Endothelial cell of umbilical vein (primary cell): ENCODE data around the gene HECTD3.

Experiments
- POLR2A ChIP-seq: IDR thresholded peaks from 2 replicates; pipeline ENCODE4 v1.6.1; 2012; ENCODE audit warnings: low read depth, mild to moderate bottlenecking, control low read depth, low read length
- POLR2AphosphoS5 ChIP-seq: IDR thresholded peaks from 2 replicates; pipeline ENCODE4 v1.6.1; 2012; ENCODE audit warnings: low read depth, mild to moderate bottlenecking, control low read depth, low read length, moderate library complexity; ENCODE audit not compliant: insufficient read depth
- TF ChIP-seq, protein P1 (sequence below), 2 donors: IDR thresholded peaks; 1 replicate in 1 of 2; 2 replicates in 1 of 2; pipeline ENCODE4 v1.5.1; 2011; ENCODE audit warnings: low read length in 2 of 2, mild to moderate bottlenecking in 2 of 2, moderate library complexity in 2 of 2, control low read depth in 1 of 2, inconsistent platforms in 1 of 2, low read depth in 1 of 2; ENCODE audit not compliant: insufficient read depth in 1 of 2; ENCODE audit errors: extremely low read depth in 1 of 2

DNA sequence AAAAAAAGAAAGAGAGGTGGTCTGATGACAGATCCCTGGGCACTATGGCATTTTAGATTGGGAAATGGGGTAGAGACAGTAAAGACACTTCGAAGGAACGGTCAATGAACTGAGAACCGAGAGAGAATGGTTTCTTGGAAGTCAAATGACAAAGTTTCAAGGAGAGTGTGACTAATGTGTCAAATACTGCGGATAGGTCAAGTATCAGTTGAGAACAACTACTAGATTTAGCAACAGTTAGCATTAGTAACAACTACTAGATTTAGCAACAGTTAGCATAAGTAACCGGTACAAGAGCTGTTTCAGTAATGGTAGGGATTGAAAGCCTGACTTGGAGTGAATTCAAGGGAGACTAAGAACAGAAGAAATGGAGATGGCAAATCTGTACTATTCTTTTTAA is 35.9 kb upstream of the HECTD3 start:
- TF ChIP-seq POLR2A (no peak), POLR2AphosphoS5 (no peak)
- TF ChIP-seq, protein P1, sequence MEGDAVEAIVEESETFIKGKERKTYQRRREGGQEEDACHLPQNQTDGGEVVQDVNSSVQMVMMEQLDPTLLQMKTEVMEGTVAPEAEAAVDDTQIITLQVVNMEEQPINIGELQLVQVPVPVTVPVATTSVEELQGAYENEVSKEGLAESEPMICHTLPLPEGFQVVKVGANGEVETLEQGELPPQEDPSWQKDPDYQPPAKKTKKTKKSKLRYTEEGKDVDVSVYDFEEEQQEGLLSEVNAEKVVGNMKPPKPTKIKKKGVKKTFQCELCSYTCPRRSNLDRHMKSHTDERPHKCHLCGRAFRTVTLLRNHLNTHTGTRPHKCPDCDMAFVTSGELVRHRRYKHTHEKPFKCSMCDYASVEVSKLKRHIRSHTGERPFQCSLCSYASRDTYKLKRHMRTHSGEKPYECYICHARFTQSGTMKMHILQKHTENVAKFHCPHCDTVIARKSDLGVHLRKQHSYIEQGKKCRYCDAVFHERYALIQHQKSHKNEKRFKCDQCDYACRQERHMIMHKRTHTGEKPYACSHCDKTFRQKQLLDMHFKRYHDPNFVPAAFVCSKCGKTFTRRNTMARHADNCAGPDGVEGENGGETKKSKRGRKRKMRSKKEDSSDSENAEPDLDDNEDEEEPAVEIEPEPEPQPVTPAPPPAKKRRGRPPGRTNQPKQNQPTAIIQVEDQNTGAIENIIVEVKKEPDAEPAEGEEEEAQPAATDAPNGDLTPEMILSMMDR (IDR thresholded peaks at IDR 0.05; ENCODE audit: extremely low read depth in 1 of 2, insufficient read depth in 1 of 2, low read depth in 1 of 2, low read length in 2 of 2) = no peak
